ENCODE results near the gene PPP1R14B.

PPP1R14B gene

DNA sequence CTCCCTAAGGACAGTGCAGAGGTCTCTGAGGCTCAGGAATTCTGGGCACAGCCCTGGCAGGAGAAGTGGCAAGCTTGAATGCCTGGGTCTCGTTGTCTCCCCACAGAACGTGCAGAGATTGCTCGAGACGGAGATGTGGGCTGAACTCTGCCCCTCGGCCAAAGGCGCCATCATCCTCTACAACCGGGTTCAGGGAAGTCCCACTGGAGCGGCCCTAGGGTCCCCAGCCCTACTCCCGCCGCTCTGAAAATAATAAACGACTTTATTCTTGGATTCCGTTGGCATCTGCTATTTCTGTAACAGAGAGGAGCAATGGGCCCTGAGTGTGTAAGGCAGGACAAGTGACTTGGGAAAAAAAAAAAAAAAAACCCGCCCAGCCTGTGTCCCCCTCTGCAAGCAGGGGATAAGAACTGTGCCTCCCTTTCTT lies 17.0 kb downstream of the PPP1R14B start:
- DNase-seq = no peak

DNA sequence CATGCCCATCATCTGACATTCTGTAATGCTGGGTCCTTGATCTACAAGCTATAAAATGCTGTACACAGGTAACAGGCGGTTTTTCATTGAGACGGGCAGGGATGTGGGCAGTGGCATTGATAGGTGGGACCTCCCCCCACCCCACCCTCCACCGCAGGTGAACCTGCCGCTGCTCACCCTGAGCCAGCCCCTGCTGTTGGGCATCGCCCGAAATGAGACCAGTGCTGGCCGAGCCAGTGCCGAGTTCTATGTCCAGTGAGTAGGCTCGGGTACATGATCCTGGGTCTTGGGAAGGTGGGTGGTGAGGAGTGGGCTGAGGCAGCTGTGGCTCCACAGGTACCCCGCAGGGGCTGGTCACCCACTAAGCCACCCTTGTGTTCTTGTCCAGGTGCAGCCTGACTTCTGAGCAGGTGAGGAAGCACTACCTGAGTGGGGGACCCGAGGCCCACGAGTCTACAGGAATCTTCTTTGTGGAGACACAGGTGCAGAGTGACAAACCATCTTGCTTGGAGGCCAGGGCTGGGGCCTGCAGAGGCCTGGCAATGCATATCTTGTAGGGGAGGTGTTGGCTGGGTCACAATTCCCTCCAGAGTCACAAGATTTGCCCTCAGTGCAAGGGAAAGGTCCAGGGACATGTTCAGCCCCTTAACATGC lies 17.5 kb downstream of the PPP1R14B start:
- DNase-seq = no peak

DNA sequence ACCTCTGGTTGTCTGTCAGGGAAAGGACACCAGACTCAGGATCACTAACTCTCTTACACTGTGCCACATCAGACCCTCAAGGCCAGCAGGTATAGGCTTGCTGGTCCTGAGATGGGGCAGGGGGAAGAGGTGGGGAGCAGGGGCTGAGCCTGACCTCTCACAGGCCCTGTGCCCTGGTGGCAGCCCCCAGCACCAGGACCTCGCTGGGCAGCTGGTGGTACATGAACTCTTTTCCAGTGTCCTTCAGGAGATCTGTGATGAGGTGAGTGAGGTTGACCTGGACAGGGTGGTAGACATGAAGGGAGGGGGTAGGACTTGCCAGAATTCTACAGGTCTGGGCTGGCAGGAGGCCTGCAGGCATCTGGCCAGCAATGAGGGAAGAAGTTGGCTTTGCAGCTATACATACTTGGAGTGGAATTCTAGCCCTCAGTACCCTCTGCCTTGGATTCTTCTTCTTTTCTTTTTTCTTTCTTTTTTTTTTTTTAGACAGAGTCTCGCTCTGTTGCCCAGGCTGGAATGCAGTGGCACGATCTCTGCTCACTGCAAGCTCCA lies 19.3 kb downstream of the PPP1R14B start:
- no peak for DNase-seq

DNA sequence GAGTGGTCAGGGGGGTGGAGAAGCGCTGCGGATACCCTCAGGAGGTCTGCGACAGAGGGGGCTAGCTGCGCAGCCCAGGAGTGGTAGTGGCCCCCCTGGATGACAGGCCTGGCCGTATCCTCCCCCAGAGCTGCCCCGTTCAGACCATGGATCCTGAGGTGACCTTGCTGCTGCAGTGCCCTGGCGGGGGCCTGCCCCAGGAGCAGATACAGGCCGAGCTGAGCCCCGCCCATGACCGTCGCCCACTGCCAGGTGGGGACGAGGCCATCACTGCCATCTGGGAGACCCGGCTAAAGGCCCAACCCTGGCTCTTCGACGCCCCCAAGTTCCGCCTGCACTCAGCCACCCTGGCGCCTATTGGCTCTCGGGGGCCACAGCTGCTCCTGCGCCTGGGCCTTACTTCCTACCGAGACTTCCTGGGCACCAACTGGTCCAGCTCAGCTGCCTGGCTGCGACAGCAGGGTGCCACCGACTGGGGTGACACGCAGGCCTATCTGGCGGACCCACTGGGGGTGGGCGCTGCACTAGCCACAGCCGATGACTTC lies 20.2 kb downstream of the PPP1R14B start:
- DNase-seq = peak; percentile 82

DNA sequence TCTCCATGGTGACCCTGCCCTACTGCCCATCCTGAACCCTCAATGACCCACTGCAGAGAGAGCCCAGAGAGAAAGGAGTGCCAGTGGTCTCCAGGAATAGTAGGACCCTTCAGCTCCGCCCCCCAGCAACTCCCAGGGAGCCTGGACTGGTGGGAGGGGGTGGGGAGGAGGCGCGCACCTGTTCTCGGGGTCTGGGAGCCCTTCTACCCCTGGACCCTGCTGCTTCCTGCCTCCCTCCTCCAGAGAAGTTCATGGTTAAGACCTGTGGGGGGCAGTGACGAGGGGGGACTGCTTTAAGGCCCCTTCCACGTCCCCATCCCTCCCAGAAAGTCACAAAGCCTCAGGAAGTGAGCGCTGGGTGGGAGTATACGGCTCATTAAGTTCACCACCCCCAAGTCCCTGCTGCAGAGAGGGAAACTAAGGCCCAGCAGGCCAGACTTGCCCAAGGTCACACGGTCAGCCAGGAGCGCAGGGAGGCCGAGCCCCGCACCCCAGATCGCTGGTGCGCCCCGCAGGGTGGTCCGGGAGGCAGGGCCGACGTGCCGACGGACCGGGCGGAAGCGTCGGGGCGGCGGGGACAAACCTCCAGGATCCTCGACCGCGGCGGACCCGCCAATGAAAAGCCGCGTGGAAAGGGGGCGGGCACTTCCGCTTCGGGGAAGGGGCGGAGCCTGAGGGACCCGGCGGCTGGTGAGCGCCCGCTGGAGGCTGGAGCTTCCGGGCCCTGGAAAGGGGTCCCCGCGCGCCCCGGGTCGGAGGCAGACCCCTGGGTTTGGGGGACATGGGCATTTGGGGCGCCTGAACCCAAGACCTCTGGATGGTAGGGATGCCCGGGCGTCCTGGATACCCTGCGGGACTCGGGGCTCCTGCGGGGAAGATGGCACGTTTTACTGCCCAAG lies 20.9 kb downstream of the PPP1R14B start, which contains the start of the genes NUDT22 and TRPT1:
Gene NUDT22, plus strand, starts transcription at position 667 of the 899 bp plus-strand sequence. CDS start 379 bp downstream, outside the sequence.
Gene TRPT1, minus strand, starts transcription at position 579 of the 899 bp plus-strand sequence. Its CDS starts 326 bp downstream, at position 253.
- DNase-seq = peak; percentile 97

DNA sequence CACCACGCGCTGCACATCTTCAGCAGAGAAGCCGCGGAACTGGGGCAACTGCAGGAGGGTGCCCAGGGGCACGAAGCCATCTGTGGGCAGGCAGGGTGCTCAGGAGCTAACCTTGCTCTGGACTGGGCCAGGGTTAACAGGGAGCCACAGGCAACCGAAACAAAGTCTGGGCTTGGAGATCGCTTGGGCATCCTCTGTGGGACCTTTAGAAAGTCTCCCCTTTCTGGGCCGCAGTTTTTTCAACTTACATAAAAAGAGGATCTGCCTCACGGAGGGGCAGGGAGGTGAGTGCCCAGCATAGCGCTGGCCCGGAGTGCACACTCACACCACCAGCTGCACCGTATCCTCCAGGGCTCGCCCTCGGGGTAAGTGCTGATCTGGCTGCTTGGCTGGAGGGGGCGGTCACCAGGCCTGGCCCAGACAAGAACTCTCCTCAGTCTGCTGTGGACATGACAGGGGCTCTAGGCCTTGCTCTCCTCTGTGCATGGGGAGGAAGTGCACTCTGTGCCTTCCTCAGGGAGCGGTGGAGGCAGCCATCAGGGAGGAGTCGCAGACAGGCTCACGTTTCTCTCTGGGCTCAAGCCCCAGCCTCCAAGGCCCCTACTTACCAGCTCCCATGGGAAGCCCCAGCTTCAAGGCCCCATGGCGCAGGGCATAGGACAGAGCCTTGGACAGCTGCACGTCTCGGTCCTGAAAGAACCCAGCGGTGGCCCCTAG lies 21.7 kb downstream of the PPP1R14B start:
- no peak for DNase-seq

DNA sequence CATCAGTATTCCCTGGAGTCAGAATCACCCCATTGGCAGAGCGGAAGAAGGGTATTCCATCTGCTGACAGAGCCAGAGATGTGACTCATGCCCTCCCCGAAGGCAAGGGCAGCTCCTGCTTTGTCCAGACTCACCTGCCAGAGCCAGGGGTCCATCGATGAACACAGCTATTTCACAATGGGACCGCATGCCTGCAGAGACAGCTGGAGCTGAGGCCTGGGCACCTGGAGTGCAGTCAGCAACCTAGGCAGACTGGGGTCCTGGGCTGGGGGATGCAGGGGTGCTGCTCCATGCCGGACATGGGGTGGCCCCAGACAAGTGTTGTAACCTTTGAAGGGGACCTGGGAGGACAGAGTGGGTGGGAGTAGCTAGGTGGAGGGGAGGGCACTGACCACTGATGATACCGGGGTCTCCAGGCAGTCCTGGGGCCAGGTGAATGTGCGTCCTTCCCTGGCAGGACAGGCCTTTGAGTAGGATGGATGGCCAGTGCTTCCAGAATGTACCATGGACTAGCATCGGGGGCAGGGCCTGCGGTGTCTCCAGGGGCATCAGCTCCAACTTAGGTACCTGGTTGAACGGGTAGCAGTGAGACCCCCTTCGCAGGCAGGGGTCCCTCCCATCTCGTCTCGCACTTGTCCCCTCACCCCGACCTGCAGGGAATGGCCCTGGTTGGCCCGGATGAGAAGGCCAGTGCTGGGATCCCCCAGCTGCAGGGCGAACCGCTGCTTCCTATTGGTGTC lies 22.4 kb downstream of the PPP1R14B start:
- DNase-seq = peak; percentile 20

DNA sequence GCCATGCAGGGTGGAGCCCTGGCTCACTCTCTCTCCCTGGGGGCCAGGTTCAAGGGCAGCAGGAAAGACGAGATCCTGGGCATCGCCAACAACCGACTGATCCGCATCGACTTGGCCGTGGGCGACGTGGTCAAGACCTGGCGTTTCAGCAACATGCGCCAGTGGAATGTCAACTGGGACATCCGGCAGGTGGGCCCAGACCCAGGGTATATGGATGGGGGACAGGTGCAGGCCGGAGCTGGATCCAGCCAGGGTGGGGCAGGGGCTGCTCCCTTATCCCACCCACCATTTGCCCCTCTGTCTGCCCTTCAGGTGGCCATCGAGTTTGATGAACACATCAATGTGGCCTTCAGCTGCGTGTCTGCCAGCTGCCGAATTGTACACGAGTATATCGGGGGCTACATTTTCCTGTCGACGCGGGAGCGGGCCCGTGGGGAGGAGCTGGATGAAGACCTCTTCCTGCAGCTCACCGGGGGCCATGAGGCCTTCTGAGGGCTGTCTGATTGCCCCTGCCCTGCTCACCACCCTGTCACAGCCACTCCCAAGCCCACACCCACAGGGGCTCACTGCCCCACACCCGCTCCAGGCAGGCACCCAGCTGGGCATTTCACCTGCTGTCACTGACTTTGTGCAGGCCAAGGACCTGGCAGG lies 23.6 kb downstream of the PPP1R14B start:
- DNase-seq = peak; percentile 18

DNA sequence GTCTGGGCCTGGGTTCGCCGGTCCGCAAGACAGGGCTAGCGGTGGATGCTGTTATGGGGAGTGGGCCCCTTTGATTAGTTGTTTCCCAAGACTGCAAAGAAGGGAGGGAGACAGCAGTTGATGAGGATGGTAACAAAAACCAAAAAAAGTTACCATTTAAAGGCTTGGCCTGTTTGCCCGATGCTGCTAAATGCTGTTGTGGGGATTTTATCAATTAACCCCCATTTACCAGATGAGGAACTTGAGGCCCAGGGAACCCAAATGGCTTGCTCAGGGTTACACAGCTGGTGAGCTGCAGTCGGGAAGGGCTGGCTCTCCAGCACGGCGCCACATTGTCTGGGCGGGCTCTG lies 24.1 kb downstream of the PPP1R14B start:
- DNase-seq = no peak

DNA sequence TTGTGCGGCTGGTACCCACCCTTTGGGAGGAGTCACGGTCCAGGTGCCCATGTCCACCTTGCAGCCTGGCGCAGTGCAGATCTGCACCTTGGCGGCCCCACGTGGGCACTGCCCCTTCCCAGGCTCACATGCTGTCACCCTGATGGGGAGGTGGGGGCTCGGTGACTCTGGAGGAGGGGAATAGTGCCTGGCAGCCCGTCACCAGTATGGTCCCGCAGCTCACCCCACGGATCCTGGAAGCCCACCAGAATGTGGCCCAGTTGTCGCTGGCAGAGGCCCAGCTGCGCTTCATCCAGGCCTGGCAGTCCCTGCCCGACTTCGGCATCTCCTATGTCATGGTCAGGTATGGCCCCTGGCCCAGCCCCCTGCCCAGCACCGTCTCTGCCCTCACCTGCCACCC lies 25.9 kb downstream of the PPP1R14B start:
- no peak for DNase-seq

DNA sequence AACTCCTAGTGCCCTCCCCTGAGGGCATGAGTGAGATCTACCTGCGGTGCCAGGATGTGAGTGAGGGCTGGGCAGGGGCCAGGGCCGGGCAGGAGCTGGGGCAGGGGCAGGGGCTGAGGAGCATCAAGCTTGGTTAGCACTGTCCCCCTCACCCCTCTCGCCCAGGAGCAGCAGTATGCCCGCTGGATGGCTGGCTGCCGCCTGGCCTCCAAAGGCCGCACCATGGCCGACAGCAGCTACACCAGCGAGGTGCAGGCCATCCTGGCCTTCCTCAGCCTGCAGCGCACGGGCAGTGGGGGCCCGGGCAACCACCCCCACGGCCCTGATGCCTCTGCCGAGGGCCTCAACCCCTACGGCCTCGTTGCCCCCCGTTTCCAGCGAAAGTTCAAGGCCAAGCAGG lies 26.5 kb downstream of the PPP1R14B start:
- no peak for DNase-seq

DNA sequence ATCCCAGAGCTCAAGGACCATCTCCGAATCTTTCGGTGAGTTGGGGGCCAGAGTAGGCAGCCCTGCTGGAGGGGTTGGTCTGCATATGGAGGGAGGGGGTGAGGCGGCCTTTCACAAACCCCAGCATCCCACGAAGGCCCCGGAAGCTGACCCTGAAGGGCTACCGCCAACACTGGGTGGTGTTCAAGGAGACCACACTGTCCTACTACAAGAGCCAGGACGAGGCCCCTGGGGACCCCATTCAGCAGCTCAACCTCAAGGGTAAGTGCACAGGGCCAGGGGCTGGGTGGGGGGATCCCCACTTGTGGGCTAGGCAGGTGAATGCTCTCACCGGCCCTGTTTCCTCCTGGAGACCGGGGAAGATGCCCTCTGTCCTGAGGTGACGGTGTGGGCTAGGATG lies 27.0 kb downstream of the PPP1R14B start:
- no peak for DNase-seq

DNA sequence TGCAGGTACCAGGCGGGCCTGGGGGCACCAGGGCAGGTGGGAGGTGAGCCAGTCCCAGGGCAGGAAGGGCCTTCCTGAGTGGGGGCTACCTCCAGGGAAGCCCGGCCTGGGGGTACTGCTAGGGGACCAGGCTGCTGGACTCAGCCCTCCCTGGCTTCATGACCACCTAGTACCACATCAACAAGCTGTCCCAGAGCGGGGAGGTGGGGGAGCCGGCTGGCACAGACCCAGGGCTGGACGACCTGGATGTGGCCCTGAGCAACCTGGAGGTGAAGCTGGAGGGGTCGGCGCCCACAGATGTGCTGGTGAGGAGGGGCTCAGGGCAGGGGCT lies 27.4 kb downstream of the PPP1R14B start:
- no peak for DNase-seq

DNA sequence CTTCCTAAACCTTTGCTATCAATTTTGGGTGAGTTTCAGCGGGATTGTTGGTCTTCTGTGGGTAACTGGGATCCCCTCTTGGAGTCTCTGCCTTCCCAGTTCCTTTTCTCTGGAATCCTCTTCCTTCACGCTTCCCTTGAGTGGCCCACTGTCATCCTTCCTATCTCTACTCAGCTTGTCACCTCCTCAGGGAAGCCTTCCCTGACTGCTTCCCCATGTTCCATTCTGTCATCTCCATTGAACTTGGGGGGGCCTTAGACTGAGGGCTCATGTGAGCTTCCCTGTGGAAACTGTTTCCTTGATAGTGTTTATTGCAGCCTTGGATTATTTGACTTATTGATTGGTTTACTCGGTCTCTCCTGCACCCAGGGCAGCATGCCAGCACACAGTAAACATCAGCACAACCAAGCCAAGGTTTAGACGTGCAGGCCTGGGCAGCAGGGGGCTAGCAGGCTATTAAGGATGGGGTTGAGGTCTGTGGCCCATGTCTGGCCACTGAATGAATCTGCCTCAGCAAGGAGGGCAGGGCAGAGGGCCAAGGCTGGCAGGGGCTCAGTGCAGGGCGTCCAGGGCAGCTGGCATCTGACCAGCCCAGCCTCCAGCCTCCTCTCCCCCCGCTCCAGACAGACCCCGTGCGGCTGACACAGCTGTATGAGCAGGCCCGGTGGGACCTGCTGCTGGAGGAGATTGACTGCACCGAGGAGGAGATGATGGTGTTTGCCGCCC lies 28.0 kb downstream of the PPP1R14B start:
- DNase-seq = no peak

DNA sequence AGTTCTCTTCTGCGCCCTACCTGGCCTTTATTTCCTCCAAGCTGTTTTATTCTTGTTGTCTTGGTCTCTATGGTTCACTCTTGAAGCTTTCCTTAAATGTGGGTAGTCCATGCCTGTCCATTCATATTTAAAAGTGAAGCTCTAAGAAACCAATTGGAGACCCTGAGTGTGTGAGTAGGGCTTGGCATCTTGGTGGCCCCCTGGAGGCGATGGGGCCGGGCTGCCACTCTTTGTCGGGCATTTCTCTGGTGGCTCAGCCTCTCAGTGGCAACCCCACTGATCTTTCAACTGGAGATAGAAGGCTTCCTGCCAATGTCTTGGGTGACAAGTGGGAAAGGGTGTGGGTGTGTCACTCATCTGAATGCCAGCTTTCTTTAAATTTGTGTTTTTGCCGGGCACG lies 29.9 kb downstream of the PPP1R14B start:
- DNase-seq = no peak

DNA sequence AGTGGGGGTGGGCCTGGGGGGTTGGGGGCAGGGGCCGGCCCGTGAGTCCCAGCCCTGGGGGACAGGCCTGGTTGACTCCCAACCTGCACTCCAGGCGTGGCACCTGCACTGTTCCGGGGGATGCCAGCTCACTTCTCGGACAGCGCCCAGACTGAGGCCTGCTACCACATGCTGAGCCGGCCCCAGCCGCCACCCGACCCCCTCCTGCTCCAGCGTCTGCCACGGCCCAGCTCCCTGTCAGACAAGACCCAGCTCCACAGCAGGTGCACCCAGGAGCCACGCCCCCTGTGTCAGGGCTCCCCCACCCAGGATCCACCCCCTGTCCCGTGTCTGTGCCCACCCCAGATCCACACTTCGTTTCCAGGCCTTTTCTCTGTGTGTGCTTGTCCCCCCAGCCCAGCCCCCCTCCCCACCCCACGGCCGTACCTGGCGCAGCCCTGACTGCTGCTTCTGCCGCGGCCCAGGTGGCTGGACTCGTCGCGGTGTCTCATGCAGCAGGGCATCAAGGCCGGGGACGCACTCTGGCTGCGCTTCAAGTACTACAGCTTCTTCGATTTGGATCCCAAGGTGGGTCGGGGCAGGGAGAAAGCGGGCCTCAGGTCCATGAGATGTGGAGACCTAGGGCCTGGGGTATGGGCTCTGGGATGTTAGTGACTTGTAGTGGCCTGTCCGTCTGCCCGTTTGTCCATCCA lies 35.4 kb downstream of the PPP1R14B start:
- DNase-seq = no peak

DNA sequence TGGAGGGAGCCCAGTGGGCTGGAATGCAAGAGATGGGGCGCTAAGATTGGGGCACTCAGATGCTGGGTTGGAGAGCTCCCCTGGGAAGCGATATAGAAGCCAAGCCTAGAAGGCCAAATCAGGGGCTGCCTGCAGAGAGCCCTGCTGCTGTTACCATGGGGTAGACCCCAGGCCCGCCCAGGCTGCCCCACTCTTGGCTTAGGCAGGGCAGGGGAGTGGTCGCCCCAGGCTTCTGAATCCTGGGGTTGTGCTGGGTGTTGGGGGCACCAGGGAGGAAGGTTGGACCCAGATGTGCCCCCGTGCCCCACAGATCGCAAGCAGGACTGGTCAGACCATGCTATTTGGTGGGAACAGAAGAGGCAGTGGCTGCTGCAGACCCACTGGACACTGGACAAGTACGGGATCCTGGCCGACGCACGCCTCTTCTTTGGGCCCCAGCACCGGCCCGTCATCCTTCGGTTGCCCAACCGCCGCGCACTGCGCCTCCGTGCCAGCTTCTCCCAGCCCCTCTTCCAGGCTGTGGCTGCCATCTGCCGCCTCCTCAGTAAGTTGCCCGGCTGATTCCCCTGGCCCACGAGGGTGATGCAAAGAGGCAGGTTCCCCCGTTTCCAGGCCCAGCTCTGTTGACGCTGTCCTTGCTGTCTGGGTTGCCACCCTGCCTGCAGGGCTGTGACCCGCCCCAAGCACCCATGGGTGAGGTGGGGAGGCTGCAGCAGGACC lies 36.3 kb downstream of the PPP1R14B start:
- DNase-seq = no peak

DNA sequence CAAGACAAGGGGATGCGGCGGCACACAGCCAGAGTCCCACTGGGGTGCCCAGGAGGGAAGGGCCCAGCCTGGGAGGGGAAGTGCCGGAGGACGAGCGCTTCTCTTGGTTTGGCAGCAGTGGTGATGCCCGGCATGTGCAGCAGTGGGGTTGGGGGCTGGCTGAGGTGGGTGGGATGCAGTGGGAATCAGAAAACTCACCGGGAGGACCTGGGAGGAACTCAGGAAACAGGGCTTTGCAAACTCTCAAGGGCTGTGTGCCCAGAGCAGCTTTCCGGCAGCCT lies 37.2 kb downstream of the PPP1R14B start:
- no peak for DNase-seq

DNA sequence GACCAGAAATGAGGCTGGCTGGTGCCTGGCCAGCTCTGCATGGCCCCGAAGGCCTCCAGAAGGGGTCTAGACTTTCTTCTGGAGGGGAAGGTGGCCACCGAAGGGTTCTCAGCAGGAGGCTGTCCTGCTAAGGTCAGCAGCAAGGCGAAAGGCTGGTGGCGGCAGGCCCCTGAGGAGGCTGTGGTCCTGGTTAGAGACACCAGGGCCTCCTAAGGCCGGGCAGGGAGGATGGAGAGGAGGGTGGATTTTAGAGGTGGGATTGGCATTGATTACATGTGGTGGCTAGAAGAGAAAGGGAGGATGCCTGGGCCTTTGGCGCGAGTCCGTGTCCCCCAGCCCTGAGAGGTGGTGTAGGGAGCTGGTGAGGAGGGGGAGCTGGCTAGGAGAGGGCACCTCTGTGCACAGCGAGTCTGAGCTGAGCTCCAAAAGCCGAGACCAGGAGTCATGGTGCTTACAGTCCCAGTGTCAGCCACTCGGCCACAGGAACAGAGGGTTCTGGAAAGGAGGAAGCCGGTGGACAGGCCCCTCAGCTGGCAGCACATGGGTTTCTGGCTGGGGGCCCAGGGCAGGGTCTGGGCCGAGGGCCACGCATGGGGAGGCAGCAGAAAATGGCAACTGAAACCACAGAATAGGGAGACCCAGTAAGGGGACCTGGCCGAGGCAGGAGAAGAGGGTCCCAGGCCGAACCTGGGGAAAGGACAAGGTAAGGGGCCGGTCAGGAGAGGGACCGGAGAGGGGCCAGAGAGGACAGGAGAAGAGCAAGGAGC lies 37.8 kb downstream of the PPP1R14B start:
- DNase-seq = no peak

Measured in stimulated activated CD4-positive, alpha-beta T cell treated with anti-CD3 and anti-CD28 coated beads, Interleukin-15, amount 100 ng/mL, for 24 hours (primary cell).